Measurements from ENCODE around the gene POPDC3. TPM values are rescaled to one million over a fixed set of nuclear protein-coding genes. Genes with fewer than 3 reads are reported as not detected.
A peak's percentile ranks its signal among the peaks of the same experiment; 100 is the strongest.
"Not testable (repeated sequence)": the region's sequence is repeated elsewhere in the genome, so short reads cannot be mapped to it uniquely, and the experiment has no call there.

Gene POPDC3
- total RNA-seq, 1 donor from 2014 or later = 129 TPM

DNA sequence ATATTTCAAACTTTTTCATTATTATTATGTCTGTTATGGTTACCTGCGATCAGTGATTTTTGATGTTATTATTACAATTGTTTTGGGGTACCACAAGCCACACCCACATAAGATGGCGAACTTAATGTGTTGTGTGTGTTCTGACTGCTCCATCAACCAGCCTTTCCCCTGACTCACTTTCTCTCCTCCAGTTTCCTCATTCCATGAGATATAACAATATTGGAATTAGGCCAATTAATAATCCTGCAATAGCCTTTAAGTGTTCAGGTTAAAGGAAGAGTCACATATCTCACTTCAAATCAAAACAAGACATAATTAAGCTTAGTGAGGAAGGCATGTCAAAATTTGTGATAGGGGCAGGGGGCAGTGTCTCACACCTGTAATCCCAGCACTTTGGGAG, 16.3 kb upstream of the POPDC3 start:
- DNase-seq (ENCODE audit: low read depth) = no peak

DNA sequence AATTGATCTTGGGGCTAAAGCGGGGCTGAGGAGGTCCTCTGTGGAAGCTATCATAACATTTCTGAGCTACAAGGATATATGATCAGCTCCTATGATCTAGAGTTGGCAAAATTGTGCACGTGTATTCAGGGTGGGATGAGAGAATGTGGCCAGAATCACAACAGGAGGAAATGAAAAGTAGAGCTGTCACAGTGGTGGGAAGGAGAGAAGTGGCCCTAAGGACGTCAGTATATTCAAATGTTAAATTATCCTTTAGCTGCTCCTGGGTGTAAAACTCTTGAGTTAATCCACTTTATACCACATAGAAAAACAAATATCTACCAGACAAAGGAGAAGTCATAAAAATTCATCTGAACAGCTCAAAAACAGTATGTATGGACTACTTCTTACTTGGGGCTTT, 14.8 kb upstream of the POPDC3 start:
- DNase-seq (ENCODE audit: low read depth) = no peak

DNA sequence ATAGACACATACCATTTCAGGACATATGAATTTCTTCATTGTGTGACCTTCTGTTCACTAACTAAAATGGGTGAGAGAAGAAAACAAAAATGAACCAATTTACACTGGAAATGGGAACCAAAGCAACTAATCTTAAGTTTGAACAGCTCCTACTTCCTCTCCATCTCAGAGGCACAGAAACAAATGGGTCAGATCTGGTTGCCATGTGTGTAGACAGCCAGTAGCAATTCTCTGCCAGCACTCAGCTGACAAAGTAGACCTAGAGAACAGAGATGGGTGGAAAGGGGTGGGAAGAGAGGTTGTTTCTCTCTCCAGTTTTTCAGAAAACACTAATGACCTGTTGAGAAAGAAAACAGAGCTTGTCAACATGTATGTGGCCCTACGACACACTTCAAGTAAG, 14.3 kb upstream of the POPDC3 start:
- DNase-seq (ENCODE audit: low read depth) = no peak

DNA sequence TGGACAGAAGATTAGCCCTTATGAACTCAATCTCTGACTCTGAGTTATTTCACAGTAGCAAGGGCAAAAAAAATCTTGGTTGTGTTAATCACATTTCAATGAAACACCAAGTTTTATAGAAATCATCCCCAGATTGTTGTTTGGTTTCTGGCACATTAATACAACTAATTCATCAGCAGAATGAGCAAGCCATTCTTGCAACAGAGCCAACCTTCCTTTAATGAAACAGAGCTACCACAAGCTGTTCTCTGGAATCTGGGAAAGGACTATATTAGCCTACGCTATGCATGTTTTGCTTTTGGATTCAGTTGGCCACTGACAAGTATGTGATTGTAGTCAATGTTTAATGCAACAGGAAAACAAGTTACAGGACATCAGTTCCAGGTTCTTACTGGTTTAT, 13.8 kb upstream of the POPDC3 start:
- no peak for DNase-seq (ENCODE audit: low read depth)

DNA sequence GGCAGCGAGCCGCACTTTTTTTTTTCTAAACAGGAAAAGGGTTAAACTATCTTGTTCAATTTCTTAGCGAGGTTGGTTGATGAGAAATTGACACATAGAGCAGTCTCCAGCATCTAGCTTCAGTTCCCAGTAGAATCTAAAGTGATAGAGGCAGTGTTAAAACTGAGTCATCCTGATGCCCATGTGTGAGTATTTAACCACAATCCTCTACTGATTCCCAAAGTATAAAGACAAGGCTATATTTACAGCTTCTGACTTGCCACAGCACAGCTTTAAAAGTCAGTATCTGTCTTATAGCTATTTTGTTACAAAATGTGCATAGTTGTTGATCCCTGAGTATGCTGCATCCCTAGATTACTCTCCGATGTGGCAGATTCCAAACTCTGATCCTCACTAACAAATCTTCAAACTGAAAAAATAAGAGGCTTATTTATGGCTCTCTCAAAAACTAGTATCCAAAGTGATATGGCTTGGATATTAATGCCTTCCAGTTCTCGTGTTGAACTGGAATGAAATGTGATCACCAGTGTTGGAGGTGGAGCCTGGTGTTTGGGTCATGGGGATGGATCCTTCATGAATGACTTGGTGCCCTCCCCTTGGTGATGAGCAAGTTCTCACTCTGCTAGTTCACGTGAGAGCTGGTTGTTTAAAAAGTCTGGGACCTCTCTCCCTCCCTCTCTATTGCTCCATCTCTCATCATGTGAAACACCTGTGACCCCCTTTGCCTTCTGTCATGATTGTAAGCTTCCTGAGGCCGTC, 13.1 kb upstream of the POPDC3 start:
- peak; percentile 81 for DNase-seq (ENCODE audit: low read depth)

DNA sequence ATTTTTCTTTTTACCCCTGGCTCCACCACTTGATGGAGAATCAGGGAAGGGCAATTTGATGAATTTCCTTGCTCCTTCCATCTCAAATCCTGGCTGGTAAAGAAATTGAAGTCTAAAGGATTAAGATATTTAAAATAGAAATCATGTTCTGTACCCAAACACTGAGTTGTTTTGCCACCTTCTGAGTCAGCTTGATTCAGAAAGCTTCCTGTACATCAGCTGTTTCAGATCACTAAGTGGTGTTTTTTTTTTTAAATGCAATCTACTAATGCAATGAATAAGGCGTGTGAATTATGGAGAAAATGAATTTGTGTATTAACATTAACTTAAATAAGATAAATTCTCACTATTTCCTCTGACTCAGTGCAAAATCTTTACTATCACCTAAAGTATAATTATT, 11.5 kb upstream of the POPDC3 start:
- DNase-seq (ENCODE audit: low read depth) = no peak

DNA sequence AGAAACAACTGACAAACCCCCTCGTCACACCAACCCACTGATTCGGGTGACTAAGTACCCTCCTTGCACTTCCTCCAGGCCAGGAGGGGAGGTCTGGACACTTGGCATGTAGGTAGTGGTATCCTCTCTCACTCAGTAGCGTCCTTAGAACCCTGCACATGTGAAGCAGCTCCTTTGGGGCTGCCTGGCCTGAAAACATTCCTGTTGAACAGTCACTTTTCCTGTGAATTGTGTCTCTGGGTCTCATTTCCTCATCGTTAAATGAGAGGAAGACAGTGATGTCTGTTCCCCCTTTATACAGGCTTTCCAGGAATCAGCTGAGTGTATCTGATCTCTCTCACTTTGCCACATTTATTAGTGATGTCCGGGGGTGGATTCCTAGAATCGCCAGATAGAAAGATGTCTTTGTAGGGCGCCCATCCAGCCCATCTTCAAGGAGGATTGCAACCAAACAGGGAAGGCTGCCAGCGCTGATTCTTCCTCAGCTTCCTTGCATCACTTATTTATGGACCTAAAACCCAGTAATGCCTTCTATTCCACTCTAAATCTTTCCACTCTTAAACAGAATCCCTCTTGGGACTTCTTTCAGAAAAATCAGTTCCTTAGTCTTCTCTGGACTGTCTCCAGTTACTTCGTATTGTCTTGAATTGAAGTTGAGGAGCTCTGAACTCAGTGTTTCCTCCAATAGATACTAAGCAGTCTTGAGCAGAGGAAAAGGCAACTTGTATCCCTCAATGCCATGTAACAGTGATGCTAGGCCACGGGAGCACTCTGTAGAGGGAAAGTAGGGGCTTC, 9.4 kb upstream of the POPDC3 start:
- DNase-seq (ENCODE audit: low read depth) = no peak

DNA sequence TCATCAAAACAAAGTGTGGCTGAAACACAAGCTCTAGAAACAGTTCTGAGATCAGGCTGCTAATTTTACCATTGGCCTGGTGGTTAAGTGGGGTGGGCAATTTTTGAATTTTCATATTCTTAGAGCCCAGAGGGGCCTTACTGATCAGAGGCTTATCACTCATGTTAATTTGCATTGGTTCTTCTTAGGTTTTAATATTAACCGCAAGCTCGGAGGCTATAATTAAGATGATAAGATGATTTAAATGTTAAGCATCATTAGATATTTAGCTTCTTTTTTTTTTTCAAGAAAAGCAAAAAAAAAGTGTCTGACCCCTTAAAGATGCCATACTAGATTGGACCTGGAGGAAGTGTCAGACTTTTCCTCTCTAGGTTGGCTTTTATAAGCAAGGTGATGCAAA, 8.4 kb upstream of the POPDC3 start:
- DNase-seq (ENCODE audit: low read depth) = no peak

DNA sequence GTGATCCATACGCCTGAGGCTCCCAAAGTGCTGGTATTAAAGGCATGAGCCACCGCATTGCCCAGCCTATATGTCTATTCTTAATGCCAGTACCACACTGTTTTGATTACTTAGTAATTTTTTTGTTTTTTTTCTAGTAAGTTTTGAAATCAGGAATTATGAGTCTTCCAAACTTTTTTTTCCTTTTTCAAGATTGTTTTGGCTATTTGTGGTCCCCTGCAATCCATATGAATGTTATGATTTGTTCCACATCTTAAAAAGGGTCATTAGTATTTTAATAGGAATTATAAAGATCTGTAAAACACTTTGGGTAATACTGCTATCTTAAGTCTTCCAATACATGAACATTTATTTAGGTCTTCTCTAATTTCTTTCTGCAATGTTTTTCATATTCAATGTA, 6.8 kb upstream of the POPDC3 start:
- DNase-seq (ENCODE audit: low read depth) = no peak

DNA sequence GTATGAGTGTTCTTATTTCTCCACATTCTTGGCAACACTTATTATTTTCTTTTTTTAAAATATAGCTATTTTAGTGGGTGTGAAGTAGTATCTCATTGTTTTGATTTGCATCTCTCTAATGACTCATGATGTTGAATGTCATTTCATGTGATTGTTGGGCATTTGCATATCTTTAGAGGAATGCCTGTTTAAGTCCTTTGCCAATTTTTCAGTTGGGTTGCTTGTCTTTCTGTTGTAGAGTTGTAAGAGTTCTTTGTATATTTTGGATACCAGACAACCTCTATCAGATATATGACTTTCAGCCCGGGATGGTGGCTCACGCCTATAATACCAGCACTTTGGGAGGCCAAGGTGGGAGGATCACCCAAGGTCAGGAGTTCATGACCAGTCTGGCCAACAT, 5.1 kb upstream of the POPDC3 start:
- no peak for DNase-seq (ENCODE audit: low read depth)

DNA sequence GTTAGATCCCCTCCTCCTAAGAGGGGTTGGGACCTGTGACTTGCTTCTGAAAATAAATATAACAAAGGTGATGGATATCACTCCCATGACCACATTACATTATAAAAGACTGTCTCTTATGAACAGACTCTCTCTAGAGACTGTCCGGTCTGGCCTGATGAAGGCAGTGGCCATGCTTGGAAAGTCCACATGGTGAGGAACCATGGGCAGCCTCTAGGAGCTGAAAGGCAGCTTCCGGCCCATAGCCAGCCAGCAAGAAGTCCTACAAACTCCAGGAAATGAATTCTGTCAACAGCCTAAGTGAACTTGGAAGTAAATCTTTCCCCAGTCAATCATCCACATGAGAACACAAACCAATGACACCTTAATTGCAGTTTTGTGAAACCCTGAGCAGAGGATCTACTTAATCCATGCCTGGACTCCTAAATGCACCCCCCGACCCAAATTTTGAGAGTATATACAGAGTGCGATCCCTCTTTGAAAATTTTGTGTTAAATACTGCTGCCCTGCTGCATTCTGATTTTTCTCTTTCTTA, 2.2 kb upstream of the POPDC3 start:
- DNase-seq (ENCODE audit: low read depth) = no peak

DNA sequence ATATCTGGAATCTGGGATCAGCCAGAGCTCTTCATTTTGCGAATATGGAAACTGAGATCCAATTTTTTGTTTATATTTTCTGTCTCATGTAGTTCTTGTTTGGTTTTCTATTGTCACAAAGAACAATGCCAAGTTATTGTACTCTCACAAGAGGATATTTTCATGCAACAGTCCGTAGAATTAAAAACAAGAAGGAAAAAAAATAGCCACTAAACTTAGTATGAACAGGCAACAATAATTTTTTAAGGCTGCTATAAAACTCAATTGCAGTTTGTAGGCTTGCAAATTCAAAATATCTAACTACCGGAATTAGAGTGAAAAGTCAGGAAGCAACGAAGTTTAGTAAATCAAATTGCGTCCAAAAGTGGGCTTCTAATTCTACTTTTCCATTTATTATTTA, 1.2 kb downstream of the POPDC3 start:
- DNase-seq (ENCODE audit: low read depth) = no peak

DNA sequence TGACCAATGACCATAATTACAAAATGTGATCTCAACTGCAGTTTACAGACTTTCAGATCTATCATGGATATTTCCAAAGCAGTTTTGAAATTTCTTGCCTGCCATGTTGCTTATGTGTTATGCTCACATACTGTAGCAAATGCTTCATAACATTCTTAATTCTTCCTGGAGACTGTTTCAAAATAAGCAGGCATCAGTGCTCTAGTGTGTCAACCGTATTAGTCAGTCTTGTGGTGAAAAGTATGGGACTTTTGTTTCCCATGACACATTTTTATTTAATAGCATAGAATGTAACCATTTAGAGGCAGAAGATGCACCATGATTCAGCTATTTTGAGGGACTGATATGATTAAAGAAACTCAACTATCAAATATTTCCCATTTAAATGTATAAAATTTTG, 1.7 kb downstream of the POPDC3 start:
- DNase-seq (ENCODE audit: low read depth) = peak; percentile 74

DNA sequence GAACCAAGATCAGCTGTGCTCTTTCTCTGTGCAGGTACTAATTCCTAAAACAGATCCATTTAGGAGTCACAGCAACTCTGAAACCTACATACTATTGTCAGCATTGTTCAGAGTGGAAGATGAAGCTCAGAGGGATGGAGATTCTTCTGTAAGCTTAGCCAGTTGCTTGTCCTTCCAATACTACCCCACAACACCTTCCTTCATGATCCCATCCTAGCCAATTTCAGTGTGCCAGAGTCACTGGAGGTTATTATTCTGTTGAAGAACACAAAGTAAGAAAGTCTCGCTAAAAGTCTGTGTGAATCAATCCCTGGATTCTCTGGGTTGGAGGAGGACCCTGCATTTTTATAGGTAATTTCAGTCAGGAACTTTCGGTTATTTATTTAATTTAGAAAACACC, 2.3 kb downstream of the POPDC3 start:
- DNase-seq (ENCODE audit: low read depth) = no peak

DNA sequence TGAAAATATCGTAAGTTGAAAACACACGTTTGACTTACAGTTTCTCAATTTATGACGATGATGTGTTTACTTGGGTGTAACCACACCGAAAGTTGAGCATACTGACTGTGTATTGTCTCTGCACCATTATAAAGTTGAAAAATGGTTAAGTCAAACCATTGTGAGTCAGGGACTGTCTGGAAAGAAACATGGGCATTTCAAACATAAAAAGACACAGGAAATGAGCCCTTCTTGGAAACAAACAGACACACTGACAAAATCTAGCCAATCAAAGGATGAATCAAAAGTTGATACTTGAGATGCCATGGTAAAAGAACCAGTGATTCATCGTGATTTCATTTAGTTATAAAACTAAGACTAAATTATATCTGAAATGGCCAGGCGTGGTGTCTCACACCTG, 5.3 kb downstream of the POPDC3 start:
- DNase-seq (ENCODE audit: low read depth) = no peak

DNA sequence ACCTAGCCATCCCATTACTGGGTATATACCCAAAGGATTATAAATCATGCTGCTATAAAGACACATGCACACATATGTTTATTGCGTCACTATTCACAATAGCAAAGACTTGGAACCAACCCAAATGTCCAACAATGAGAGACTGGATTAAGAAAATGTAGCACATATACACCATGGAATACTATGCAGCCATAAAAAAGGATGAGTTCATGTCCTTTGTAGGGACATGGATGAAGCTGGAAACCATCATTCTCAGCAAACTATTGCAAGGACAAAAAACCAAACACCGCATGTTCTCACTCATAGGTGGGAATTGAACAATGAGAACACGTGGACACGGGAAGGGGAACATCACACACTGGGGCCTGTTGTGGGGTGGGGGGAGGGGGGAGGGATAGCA, 7.3 kb downstream of the POPDC3 start:
- DNase-seq (ENCODE audit: low read depth) = not testable (repeated sequence)

DNA sequence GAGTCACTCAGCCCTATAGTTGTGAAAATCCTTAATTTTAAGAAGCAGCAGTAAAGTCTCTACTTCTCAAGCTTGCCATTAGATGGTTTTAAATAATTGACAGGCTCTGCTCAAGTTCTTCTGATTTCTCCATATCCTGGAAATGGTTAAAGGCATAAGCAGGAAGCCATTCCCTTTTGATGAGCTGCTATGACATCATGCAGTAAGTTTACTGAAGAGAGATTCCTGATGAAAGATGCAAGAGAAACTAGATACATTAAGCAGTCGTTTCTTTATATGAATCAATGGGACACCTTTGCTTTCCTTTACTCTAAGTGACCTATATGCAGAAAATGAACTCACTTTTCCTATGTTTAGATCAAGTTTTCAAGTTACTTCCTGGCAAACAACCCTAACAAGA, 9.8 kb downstream of the POPDC3 start:
- DNase-seq (ENCODE audit: low read depth) = no peak

DNA sequence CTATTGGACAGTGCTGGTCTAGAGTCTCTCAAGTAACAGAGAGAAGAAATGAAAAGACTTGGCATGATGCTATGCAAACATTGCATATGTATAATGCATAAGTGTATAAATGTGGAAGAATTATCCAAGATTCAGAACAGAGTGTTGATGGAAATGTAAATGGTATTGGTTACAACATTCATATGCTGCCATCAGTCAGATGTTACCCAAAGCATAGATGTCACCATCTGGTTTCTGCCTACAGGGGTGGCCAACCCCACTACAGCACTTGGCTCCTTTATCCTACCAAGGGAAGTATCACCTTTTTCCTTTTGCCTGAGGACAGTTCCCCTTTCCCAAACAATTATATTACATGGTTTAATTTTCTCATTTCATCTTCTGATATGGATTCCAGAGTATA, 11.9 kb downstream of the POPDC3 start:
- no peak for DNase-seq (ENCODE audit: low read depth)

DNA sequence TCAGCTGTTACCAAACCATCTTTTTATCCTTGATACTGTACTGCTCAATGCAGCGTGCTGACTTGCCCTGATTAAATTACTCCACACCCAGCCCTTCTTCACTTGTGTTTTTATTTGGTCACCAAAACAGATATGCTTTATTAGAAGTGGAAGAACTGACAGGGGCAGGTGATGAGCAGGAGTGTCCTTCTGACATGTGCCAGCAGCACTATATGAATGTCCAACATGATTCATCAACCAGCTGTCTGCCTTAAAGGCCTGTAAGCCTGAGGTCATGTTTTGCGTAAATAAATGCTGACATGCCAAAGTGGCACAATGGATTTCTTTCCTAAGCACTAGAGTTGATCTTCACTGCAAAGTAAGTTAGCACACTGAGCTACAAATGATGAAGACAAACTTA, 15.4 kb downstream of the POPDC3 start:
- peak; percentile 100 for DNase-seq (ENCODE audit: low read depth)

DNA sequence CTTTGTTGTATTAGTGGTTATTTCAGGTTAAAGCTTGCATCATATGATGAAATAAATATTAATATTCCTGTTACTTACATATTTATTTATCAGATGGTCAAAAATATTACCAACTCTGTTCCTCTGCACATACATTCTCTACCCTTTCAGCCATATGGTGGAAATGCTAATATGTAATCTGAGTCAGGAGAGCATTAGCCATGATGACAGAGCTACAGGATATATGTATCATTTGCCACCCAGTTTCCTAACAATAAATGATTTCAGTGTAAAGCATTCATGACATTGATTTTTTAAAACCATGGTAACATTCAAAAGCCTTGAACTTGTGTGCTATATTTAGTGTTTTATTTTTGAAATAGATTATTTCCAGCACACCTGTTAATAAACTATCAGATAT, 16.6 kb downstream of the POPDC3 start:
- DNase-seq (ENCODE audit: low read depth) = peak; percentile 31

DNA sequence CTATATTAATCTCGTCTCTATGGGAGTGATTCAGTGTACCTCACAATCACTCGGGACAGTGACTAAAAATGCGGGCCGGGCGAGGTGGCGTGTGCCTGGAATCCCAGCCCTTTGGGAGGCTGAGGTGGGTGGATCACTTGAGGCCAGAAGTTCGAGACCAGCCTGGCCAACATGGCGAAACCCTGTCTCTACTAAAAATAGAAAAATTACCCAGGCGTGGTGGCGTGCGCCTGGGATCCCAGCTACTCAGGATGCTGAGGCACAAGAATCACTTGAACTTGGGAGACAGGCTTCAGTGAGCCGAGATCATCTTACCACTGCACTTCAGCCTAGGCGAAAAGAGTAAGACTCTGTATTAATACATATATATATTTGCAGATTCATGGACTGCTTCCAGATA, 17.4 kb downstream of the POPDC3 start:
- DNase-seq (ENCODE audit: low read depth) = no peak

DNA sequence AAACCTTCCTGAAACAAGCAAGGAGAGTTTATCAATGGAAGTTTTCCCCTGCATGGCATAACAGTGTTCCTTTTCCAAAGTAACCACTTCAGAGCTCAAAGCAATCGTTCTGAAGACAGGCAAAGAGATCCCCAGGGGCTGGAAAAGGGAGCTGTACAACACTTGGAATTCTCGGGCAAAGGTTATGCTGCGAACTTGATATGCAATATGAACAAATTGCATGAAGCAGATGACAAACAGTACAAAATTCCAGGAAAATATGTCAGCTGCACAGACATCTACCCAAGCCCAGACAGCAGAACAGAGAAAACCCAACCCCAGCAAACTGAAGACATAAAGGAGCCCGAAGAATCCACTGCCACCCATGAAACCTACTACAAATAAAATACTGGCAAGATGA, 18.4 kb downstream of the POPDC3 start:
- DNase-seq (ENCODE audit: low read depth) = peak; percentile 70

DNA sequence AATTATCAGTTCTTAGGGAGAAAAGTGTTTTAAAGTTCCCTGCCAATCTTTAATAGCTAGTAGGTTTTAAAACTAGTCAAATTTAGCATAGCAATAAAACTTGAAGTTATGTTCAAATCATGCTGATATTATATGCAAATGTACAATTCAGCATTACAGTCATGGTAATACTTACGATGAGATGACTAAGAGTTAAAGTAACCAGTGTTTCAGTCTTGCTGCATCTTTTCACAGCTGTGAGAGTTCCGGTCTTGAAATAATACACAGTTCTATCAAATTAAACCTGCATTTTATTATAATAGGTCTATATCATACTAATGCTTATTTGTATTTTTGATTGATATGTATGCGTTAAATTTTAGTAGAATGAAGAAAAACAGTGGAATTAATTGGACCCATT, 26.1 kb downstream of the POPDC3 start:
- DNase-seq (ENCODE audit: low read depth) = no peak
